SU-DHL-6 (cell line): ENCODE measurements around the gene PPM1G.
A peak's percentile ranks its signal among the peaks of the same experiment; 100 is the strongest.

Experiments
- H2AFZ ChIP-seq: fragments of 200-600 bp; sonication (generic); 2 replicates; pipeline ENCODE4 v1.6.1; 2014; ENCODE audit warnings: low read depth, mild to moderate bottlenecking, moderate library complexity, mixed read lengths, antibody characterized with exemption, low read length; ENCODE audit not compliant: severe bottlenecking
- H3F3A ChIP-seq: fragments of 200-600 bp; shearing (Covaris generic); 2 replicates; pipeline ENCODE4 v1.6.0; 2016; ENCODE audit warnings: antibody characterized with exemption, mild to moderate bottlenecking; ENCODE audit not compliant: insufficient read depth
- H3K27ac ChIP-seq: fragments of 200-600 bp; sonication (generic); 2 replicates; pipeline ENCODE4 v1.5.1; 2016; ENCODE audit warnings: low read depth, mild to moderate bottlenecking, low read length, moderate library complexity, mixed read lengths
- H3K27me3 ChIP-seq: fragments of 200-600 bp; sonication (generic), shearing (Covaris generic); 2 replicates; pipeline ENCODE4 v1.6.0; 2014; ENCODE audit warnings: mild to moderate bottlenecking, low read length
- H3K36me3 ChIP-seq: fragments of 200-600 bp; sonication (generic); 2 replicates; pipeline ENCODE4 v1.6.1; 2014; ENCODE audit warnings: mild to moderate bottlenecking, low read length, mixed read lengths
- H3K4me2 ChIP-seq: fragments of 300-600, 200-600 bp; shearing (Covaris generic), sonication (generic); 2 replicates; pipeline ENCODE4 v1.6.0; 2014; ENCODE audit warnings: low read length, low read depth, mild to moderate bottlenecking; ENCODE audit not compliant: poor library complexity, severe bottlenecking
- H3K4me3 ChIP-seq: fragments of 200-600 bp; sonication (generic); 2 replicates; pipeline ENCODE4 v1.5.1; 2014; ENCODE audit warnings: antibody characterized with exemption, low read length, mild to moderate bottlenecking, mixed read lengths; ENCODE audit not compliant: insufficient read depth, poor library complexity, severe bottlenecking
- H3K79me2 ChIP-seq: fragments of 200-600 bp; sonication (generic); 2 replicates; pipeline ENCODE4 v1.6.1; 2014; ENCODE audit warnings: mild to moderate bottlenecking, low read length, moderate library complexity; ENCODE audit not compliant: insufficient read depth
- H3K9ac ChIP-seq: fragments of 200-600 bp; sonication (generic); 2 replicates; pipeline ENCODE4 v1.7.0; 2014; ENCODE audit warnings: mild to moderate bottlenecking, low read length
- H3K9me2 ChIP-seq: fragments of 200-600 bp; sonication (generic); replicated peaks from 2 replicates; pipeline ENCODE4 v1.6.1; 2014; ENCODE audit warnings: low read length; ENCODE audit not compliant: insufficient read depth
- H3K9me3 ChIP-seq: fragments of 200-600 bp; sonication (generic); 2 replicates; pipeline ENCODE4 v1.6.1; 2014; ENCODE audit warnings: low read length, mixed read lengths; ENCODE audit not compliant: insufficient read depth
- H4K20me1 ChIP-seq: fragments of 200-600 bp; sonication (generic); 2 replicates; pipeline ENCODE4 v1.6.1; 2014; ENCODE audit warnings: low read depth, mild to moderate bottlenecking, antibody characterized with exemption, low read length, moderate library complexity, mixed read lengths
- CTCF ChIP-seq: fragments of 200-600 bp; sonication (generic); IDR thresholded peaks from one replicate; pipeline ENCODE4 v1.5.1; 2017; ENCODE audit warnings: antibody characterized with exemption, mild to moderate bottlenecking, low read length, moderate library complexity; ENCODE audit not compliant: insufficient read depth, poor library complexity, severe bottlenecking
- EZH2phosphoT487 ChIP-seq: fragments of 200-600 bp; sonication (generic), shearing (Covaris generic); conservative IDR thresholded peaks from 2 replicates; pipeline ENCODE4 v1.6.1; 2018; ENCODE audit warnings: mild to moderate bottlenecking, antibody characterized with exemption, low read length, moderate library complexity, mixed read lengths

The PPM1G gene

GRCh38 chr2:27407798-27408491 lies 1.4 kb downstream of the PPM1G start:
- Histone ChIP-seq H2AFZ (no peak overlapping the region), H3K36me3 (peaks cover 10% of the 10 kb centered on the region), H3K79me2 (peaks cover 65% of the 10 kb centered on the region), H3F3A (peaks cover 5% of the 10 kb centered on the region; the same call in 1 of the 2 replicates), H3K27ac (peak overlapping the region; percentile 70; the same call in 1 of the 2 replicates), H3K9me3 (no peaks in the 10 kb centered on the region), H4K20me1 (peaks cover 22% of the 10 kb centered on the region), H3K9me2 (no peaks in the 10 kb centered on the region), H3K4me3 (peak overlapping the region; percentile 98), H3K9ac (peak overlapping the region; percentile 99), H3K27me3 (no peaks in the 10 kb centered on the region), H3K4me2 (peak overlapping the region; percentile 100)
- no peak for TF ChIP-seq EZH2phosphoT487
- no peak for TF ChIP-seq CTCF

- H4K20me1 ChIP-seq, result peaks cover 34% of the 10 kb centered on the region; the same call in 1 of the 2 replicates
- TF ChIP-seq CTCF, result no peak
- no peak for TF ChIP-seq EZH2phosphoT487
These were observed 8.8 kb downstream of the PPM1G start for GRCh38 chr2:27400348-27401135.

GRCh38 chr2:27398962-27399361 lies 10.4 kb downstream of the PPM1G start:
- no peak overlapping the region for H2AFZ ChIP-seq
- H3K9me2 ChIP-seq, result no peaks in the 10 kb centered on the region
- no peak overlapping the region for H3K4me2 ChIP-seq
- no peak overlapping the region for H3K4me3 ChIP-seq
- no peak for TF ChIP-seq CTCF
- TF ChIP-seq EZH2phosphoT487, result no peak
- peaks cover 34% of the 10 kb centered on the region; the same call in 1 of the 2 replicates for H4K20me1 ChIP-seq
- no peaks in the 10 kb centered on the region for H3K27me3 ChIP-seq
- peaks cover 7% of the 10 kb centered on the region; the same call in 1 of the 2 replicates for H3F3A ChIP-seq
- H3K9ac ChIP-seq, result no peak overlapping the region
- no peaks in the 10 kb centered on the region for H3K9me3 ChIP-seq
- peaks cover 100% of the 10 kb centered on the region for H3K79me2 ChIP-seq
- H3K27ac ChIP-seq, result no peak overlapping the region
- H3K36me3 ChIP-seq, result peaks cover 6% of the 10 kb centered on the region; the same call in 1 of the 2 replicates

More at GRCh38 chr2:27400348-27401135, 8.8 kb downstream of the PPM1G start:
- no peaks in the 10 kb centered on the region for H3K27me3 ChIP-seq
- H3K27ac ChIP-seq, result no peak overlapping the region
- H3K36me3 ChIP-seq, result peaks cover 6% of the 10 kb centered on the region; the same call in 1 of the 2 replicates
- no peak overlapping the region for H3K4me2 ChIP-seq
- no peaks in the 10 kb centered on the region for H3K9me2 ChIP-seq
- no peaks in the 10 kb centered on the region for H3K9me3 ChIP-seq
- H3K9ac ChIP-seq, result no peak overlapping the region
- H3F3A ChIP-seq, result peaks cover 7% of the 10 kb centered on the region; the same call in 1 of the 2 replicates
- no peak overlapping the region for H2AFZ ChIP-seq
- H3K79me2 ChIP-seq, result peaks cover 100% of the 10 kb centered on the region
- H3K4me3 ChIP-seq, result no peak overlapping the region
